GM19328 (cell line): ENCODE data around the gene ALDH8A1.

Experiments used
- ATAC-seq: cut with Tn5 transposase; IDR thresholded peaks from one replicate; pipeline ENCODE4 v1.9.1; 2021; ENCODE audit warnings: mild to moderate bottlenecking, moderate library complexity; ENCODE audit not compliant: unreplicated experiment

ALDH8A1 gene

DNA sequence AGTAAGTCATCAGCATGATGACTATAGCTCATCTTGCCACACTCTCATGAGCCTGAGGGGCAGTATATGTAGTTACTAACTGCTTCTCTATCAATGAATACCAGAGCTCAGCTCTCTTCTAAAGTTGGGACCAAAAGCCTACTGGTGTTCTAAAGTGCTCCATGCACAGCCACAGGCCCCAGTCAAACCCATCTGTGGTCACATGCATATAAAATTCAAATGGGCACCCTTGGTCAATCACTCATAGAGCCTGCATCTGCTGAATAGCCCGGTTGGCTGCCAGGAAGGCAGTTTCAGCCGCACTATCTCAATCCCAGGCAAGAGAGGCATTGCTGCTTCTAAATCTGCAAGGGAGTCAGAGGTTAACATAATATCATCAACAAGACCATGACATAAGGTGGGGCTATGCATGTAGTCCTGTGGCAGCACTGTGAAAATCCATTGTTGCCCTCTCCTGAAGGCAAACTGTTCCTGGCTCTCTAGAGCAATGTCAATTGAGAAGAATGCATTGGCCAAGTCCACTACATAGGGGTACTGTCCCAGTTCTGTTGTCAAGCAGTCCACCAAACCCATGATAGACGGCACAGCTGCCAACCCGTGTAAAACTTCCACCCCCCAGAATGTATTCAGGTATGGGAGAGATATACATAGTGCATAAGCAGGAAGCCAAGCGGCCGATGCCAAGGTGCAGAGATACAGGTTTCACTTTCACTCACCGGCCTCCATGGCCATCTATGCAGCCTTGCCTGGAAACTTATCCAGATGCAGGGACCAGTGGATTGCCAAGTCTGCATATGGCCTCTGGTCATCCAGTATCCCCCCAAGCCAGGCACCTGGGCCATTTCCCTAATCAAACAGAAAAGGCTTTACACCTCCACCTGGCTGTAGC lies 76.2 kb downstream of the ALDH8A1 start:
- ATAC-seq: no peak

DNA sequence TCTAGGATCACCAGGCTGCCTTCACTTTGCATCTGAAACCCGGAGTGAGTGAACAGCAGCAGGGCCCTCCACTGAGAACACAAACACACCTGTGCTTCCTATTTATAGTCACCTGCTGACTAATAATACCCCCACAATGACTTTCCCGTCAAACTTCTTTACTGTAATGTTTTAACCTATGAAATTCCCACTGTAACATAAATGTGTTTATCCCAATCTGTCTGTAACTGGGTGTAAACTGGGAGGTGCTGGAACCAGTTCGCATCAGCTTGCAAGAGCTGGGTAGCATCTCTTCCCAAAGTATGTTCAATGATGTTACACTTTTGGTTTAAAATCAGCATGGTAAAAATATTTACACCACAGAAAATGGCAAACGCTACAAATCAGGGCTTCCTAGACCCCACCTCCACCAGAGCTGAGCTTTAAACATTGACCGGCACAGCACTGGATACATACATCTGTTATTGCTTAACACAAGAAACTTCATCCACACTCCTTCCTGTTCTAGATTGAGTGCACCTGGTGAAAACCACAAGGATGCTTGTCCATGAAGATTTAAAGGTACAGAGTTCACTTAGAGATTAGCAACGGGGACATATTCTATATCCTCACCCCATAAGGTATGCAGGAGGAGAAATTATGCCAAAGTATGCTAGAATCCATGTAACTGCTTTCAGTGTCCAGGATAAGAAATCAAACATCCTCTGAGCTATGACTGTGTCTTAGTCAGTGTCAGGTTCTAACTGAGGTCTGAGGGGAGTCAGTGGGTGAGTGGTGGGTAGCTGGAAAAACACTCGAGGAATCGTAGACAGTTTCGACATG lies 79.0 kb downstream of the ALDH8A1 start:
- peak; percentile 78 for ATAC-seq

DNA sequence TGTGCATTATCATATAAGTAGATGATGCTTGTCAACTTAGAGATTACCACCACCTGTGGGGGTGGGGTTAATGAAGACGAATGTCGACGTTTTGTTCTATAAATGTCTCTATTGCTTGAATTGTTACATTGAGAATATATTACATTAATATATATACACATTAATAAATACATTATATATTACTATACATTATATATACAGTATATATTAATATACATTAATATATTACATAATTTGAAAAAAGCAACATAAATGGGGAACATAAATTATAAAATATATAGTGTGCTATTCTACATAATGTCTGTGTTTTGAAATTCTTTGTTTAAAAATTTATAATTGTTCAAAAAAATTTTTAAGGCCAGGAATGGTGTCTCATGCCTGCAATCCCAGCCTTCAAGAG lies 81.1 kb downstream of the ALDH8A1 start:
- ATAC-seq: no peak
